AG08396 (cell line): ENCODE results near the gene CHRFAM7A.
"Not testable (repeated sequence)": the region's sequence is repeated elsewhere in the genome, so short reads cannot be mapped to it uniquely, and the experiment has no call there.

Experiments
- DNase-seq: peaks from one replicate; pipeline ENCODE4 v3.0.0; 2012; ENCODE audit warnings: low spot score, mixed read lengths

Gene CHRFAM7A

DNA sequence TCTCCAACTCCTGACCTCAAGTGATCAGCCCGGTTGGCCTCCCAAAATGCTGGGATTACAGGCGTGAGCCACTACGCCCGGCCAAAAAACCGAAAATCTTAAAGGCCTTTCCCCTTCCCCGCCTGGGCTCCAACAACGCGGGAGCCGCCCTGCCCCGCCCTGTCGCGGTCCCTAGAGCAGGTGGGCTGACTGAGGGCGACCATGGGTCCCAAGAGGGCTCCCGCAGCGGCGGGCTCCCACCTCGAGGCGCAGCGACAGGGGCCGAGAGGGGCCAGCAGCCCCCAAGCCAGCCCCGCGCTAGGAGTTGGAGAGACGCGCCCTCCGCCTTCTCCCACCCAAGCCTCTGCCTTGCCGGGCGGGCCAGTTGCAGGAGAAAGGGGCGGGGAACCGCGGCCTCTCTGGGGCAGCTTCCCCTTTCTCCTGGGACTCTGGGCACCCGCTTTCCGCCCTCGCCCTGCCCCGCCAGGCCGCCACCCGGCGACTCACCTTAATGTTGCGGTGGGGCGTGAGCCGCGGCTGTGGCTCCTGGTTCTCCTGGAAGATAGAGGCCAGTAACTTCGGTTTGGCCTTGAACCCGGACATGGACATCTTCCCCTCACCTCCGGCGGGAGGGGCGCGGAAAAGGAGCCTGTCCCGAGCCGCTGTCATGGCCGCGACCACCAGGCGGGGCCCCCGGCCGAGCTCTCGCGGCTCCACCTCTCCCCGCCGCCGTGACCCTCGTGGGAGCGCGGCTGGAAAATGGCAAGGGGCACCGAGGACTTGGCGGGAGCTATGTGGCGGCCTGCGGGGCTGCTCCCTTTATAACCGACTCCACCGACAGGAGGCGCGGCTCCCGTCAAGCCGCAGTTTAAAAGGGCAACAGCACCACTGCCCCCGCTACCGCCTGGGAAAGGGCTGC, at the start of gene CHRFAM7A:
TSS of gene CHRFAM7A (minus strand) at position 775 of the 898 bp plus-strand sequence. CDS start 10,189 bp downstream, outside the sequence.
- DNase-seq: not testable (repeated sequence)

DNA sequence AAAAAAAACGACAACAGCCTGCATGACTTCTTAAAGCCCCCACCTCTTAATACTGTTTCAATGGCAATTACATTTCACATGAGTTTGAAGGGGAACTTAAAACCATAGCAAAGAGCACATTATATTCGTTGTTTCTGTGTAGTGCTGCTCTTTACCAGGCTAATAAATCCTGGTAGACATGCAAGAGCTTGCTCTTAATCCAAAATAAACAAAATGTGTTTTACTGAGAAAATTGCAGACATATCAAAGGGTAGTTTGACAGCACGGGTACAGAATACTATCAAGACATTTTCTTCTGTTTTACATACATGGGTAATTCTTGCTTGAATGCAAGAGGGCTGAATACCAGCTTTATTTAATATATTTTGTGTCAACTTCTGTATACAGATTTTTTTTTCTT, 45.0 kb upstream of the CHRFAM7A start:
- not testable (repeated sequence) for DNase-seq

DNA sequence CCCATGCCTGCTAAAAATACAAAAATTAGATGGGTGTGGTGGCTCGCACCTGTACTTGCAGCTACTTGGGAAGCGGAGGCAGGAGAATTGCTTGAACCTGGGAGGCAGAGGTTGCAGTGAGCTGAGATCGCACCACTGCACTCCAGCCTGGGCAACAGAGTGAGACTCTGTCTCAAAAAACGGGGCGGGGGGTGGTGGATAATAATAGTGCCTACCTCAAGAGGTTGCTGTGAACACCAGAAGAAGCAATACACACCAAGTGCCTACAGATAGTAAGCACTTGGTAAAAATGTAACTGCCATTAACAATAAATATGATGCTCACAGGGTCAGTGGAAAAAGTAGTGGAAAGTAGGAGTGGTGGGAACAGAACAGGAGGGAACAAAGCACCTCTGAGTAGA, 42.5 kb upstream of the CHRFAM7A start:
- not testable (repeated sequence) for DNase-seq

DNA sequence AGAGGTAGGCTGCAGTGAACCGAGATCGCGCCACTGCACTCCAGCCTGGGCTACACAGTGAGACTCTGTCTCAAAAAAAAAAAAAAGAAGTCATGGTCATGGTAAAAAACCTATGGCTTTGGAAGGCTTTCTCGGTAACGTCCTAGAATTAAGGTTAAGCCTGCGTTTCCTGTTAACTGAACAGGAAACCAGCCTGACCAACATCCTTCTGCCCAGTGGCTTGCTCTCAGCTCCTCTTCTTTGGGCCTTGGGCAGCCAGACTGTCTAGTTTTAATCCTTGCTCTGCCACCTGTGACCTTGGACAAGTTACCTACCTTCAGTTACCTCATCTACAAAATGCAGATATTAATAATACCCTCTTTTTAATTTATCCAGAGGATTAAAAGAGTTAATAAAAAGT, 27.4 kb upstream of the CHRFAM7A start:
- not testable (repeated sequence) for DNase-seq

DNA sequence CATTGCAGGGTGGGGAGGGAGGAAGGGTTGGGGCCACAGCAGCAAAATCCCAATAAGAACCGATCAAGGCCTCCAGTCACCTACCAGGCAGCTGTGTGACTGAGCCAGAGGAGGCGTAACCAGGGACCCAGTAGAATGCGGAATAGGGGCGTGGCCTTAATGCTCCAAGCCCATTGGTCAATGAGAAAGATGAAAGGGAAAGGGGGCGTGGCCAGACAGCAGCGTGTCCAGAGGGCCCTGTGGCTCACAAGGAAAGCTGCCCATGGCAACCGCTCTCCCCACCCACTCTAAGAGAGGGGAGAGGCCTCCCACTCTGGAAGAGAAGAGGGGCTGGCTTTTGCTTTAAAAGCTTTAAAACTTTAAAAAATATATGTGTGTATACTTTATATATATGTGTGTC, 20.8 kb upstream of the CHRFAM7A start, which contains the start of gene GOLGA8R:
TSS of gene GOLGA8R (minus strand) at position 101 of the 400 bp plus-strand sequence. CDS start at position 3, 98 bp downstream.
- not testable (repeated sequence) for DNase-seq

DNA sequence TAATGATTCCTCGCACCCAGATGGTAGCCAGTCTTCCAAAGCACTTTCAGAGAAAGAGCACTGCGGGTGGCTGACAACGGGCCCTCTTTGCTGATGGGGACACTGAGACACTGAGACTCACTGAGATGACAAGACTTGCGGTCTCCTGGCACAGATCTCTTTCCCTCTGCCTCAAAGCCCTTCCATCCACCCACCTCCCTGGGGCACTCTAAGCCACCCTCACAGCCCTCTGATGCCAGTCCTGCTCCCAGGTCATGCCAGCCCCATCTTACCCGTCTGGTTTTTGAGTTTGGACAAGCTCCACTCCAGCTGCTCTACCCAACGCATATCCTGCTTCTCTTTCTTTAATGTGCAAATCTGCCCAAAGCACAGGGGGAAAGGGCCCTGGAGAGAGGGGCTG, 14.3 kb upstream of the CHRFAM7A start:
- not testable (repeated sequence) for DNase-seq

DNA sequence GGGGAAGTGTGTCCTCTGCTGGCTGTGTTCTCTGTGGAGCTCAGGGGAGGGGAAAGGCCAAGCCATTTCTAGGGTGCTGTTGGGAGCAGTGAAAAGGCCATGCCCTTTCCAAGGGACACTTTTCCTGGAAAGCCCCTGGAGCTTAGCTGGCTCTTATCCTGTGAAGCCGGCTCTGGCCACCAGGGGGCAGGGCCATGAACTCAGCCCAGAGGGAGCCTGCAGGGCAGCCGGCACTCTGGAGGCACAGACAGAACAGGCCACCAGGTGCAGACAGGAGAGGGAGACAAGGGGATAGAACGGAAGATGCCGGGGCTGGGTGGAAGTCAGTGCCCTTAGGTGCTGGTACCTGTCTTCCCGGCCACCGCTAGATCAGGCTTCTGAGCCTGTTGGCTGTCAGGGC, 5.6 kb upstream of the CHRFAM7A start:
- not testable (repeated sequence) for DNase-seq

DNA sequence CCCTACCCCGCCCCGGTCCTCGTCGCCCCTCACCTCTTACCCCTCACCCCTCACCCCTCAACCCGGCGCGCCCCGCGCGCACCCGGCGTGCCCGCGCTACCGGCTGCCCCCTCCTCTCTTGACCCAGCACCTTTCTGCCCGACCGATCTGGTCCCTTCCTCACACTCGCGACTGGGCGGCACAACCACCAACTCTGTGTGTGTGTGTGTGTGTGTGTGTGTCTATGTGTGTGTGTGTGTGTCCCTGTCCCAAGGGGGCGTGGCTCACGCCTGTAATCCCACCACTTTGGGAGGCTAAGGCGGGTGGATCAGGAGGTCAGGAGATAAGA, 288 bp upstream of the CHRFAM7A start:
- not testable (repeated sequence) for DNase-seq

DNA sequence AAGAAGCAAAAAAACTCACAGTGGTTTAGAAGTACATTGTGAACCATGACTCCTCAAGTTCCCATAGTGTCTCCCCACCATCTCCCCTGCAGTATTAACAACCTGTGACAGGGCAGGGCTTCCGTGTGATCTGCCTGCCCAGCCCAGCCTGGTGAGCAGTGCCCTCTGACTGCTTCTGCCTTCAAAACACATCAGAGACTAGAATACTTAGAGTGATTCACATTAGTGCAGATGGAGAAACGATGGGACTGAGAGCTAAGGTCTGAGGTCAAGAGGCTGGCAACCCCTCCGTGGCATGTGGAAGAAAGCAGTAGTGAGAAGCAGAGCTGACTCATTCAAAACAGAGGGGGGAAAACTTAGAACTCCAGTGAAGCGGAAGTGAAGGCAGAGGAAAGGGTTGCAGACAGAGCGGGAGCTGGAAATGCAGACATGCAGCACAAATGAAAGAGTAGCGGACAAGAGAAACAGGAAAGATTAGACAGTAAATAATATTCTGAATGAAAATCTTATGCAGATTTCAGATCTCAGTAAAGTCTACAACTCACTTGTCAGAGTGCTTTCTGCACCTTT, 6.9 kb downstream of the CHRFAM7A start:
- not testable (repeated sequence) for DNase-seq

DNA sequence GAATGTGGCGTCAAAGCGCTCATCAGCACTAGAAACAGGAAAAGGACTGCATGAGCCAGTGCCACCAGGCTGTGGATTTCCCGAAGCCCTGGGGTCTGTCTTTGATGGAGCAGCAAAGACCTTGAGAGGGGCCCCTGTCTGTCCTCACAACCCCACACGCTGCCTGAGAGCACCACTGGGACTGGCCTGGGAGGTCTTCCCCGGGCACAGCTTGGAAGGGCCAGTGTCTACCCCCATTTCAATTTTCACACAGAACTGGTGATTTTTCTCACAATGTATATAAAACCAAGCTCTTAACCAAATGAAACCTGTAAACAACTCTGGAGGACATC, 16.3 kb downstream of the CHRFAM7A start:
- not testable (repeated sequence) for DNase-seq

DNA sequence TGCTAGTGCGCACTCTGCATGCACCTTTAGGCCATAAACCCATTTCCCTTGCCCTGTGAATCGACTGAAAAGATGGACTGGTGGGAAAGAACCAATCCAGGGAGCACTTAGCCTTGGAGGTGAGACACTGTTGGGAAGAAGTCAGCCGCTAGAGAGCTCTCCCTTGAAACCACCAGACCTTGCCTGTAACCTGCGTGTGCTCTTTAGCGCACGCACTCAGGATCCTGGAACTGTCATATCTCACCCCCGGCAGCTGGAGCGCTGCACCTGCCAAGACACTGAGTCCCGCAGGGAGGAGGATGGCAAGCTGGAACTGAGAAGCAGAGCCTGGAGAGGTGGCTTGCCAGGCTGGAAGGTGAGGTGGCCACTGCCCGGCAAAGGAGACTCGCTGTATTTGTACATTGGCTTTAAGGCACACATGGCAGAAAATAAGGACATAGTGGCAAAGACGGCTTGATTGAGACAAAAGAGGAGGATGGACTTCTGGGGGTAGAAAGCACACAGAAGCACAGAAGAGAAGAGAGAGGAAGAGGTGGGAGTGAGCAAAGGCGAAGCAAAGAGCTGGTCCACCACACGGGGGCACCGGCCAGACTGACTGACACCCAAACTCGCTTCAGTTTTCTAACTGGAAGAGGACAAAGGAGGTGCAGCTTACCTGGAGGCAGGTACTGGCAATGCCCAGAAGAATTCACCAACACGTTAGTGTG, 16.8 kb downstream of the CHRFAM7A start:
- not testable (repeated sequence) for DNase-seq

DNA sequence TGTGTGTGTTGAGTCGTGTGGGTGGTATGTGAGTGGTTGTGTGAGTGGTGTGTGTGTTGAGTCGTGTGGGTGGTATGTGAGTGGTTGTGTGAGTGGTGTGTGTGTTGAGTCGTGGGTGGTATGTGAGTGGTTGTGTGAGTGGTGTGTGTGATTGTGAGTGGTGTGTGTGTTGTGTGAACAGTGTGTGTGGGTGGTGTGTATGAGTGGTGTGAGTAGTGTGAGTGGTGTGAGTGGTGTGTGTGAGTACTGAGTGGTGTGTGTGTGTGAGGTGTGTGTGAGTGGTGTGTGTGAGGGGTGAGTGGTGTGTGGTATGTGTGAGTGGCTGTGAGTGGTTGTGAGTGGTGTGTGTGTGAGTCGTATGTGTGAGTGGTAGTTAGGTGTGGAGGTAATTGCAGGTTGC, 17.5 kb downstream of the CHRFAM7A start:
- DNase-seq: not testable (repeated sequence)

DNA sequence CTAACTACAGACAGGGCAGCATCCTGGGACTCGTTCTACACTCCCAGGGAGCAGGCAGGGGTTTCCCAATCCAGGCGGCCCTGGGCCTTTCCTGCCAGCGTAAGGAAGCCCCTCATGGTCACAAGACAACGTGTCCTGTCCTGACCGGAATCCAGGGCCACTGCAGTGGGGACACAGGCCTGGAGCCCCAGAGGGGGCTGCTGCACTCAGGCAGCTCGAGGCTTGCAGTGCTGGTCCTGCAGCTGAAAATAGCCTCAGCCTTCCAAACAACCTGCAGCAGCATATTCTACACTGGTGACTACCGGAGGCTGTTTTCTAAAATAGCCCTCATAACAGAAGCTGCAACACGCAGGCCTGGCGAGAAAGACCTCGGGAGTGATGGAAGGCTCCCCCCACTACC, 18.5 kb downstream of the CHRFAM7A start:
- DNase-seq: not testable (repeated sequence)

DNA sequence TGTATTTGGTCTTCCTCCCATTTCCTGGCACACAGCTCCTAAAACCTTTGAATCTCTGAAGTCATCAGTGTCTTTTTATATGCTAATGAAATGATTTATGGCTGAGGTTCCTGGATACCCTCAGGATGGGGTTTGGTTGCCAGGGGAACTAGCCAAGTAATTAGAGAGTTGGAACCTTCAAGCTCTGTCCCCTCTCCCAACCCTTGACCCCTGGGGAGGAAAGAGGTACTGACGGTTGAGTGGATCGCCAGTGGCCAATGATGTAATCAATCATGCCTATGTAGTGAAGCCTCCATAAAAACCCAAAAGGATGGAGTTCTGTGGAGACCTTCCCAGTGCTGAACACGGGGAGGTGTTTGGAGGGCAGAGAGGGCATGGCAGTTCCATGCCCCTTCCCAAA, 25.1 kb downstream of the CHRFAM7A start:
- not testable (repeated sequence) for DNase-seq

DNA sequence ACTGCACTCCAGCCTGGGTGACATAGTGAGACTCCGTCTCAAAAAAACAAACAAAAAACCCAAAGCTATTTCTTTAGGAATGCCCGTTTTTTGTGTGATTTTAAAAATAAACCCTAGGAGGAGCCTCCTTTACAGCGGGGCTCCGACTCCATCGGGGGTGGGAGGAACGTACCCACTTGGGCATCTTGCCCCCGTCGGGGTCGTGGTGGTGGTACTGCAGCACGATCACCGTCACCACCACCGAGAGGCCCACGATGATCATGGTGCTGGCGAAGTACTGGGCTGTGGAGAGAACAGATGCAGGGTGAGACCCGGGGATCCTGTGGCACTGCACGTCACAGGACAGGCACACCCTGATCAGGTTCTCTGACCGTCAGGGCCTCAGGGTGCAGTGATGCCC, 26.1 kb downstream of the CHRFAM7A start:
- DNase-seq: not testable (repeated sequence)

DNA sequence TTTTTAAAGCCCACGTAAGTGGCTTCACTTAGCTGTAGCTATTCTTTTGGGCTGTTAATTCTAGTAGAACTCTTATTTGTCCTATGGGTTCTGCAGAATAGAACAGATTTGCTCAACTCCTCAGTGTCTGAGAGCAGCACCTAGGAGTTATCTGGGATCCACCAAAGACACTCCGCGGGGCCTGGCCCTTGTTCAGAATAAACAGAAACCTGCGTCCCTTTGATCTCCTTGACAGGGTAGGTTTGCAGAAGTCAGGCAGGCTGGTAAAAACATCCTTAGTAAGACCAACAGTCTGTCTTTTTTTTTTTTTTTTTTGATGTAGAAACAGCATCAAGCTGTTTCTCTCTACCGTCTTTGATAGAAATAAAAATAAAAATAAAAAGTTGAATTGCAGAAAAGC, 31.9 kb downstream of the CHRFAM7A start:
- not testable (repeated sequence) for DNase-seq

DNA sequence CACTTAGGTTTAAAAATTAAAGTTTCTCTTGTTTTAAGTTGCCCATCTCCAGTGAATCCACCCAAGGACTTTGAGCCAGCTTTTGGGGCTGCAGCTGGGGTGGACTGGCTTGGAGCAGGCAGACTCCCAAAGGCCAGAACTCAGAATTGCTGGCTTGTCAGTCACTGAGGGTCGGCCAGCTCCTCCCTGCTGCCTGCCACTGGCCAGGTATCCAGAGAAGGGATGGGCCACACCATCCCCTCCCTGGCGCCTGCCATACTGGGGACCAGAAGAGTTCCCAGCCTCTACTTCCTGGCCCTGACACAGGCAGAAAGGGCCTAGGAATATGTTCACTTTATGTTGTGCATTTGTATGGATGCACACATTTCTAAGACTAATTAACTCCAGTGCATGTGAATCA, 32.4 kb downstream of the CHRFAM7A start:
- not testable (repeated sequence) for DNase-seq

DNA sequence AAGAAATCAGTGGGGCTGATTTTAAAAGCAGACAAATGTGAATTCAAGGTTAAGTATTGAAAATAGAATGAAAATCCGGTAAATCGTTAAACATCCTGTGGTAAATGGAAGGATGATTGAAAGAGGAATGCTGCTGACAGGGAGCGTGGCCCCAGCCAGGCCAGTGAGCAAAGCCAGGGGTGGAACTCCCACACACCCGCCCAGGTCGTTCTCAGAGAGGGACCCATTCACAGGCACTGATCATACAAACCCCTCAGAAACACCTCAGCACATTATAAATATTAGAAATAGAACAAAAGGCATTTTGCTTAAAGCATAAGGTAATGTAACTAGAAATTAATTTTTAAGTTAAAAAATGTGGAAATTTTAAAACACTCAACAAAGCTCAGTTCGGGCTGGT, 38.3 kb downstream of the CHRFAM7A start:
- not testable (repeated sequence) for DNase-seq

DNA sequence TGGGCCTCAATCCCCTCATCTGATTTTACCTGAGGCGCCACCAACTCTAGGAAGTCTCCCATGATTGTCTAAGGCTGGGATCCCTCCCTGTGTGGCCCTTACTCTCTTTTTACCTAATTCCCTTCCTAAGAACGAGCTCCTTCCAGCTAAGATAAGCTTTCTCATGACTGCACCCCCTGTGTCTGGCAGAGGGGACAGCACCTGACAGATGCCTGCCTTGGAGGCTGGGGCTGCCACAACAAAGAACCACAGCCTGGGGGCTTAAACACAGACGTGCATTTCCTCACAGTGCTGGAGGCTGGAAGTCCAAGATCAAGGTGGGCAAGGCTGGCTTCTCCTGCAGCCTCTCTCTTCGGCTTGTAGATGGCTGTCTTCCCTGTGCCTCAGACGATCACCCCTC, 43.5 kb downstream of the CHRFAM7A start:
- DNase-seq: not testable (repeated sequence)

DNA sequence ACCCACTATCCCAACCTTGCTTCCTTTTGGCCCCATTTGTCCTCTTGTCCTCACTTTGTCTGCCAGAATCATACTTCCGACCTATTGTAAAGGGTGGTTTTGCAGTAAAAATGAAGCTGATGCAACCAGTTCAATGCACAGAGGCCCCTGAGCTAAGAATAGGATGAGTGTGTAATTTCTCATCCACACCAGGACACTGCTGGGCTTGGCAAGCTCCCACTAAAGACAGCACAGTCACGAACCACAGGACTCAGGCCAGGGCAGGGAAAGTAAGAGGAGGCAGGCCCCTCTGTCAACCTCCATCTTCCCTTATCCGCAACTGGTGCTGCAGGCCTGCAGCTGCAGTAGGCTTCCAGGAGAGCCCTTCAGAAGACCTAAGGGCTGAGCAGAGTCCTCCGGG, 56.8 kb downstream of the CHRFAM7A start:
- not testable (repeated sequence) for DNase-seq

DNA sequence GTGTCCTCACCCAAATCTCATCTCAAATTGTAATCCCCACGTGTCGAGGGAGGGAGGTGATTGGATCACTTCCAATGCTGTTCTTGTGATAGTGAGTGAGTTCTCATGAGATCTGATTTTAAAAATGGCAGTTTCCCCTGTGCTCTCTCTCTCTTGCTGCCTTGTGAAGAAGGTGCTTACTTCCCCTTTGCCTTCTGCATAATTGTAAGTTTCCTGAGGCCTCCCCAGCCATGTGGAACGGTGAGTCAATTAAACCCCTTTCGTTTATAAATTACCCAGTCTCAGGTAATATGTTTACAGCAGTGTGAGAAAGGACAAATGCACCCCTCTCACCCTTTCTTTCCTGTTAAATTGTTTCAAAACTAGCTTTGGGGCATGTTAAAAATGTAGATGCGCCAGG, 59.2 kb downstream of the CHRFAM7A start:
- DNase-seq: not testable (repeated sequence)

DNA sequence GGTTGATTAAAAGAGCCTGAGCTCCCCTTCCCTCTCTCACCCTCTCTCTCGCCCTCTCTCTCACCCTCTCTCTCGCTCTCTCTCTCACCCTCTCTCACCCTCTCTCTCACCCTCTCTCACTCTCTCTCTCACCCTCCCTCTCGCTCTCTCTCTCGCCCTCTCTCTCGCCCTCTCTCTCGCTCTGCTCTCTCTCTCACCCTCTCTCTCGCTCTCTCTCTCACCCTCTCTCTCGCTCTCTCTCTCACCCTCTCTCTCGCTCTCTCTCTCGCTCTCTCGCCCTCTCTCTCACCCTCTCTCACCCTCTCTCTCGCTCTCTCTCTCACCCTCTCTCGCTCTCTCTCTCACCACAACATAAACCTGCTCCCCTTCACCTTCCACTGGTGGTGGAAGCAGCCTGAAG, 67.2 kb downstream of the CHRFAM7A start:
- not testable (repeated sequence) for DNase-seq

DNA sequence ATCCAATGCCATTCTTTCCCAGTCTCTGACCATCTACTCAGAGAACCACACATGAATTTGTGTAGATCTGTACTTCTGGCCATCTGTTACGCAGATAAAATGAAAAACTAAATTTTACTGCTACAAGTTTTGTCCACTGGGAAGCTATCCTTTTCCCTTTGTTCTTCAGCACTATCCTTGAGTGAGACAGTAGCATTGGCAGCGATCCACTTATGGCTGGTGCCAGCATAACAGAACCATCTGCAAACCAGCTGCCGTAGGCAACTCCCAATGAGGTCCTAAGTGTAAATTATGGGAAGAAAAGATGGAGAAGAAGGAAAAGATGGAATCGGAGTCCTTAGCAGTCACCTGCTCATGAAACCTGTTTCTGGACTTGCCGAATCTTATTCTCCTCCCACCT, 72.3 kb downstream of the CHRFAM7A start:
- not testable (repeated sequence) for DNase-seq
